DMS53 treated with DMSO at 0.1 percent for 48 hours (cell line): ENCODE results near the gene ZMAT3.
"Not testable (repeated sequence)": the region's sequence is repeated elsewhere in the genome, so short reads cannot be mapped to it uniquely, and the experiment has no call there.

Experiments
- DNase-seq: peaks from one replicate; lab custom pipeline; 2025; ENCODE audit not compliant: unreplicated experiment; lab: John Stamatoyannopoulos, UW

The ZMAT3 gene, protein sequence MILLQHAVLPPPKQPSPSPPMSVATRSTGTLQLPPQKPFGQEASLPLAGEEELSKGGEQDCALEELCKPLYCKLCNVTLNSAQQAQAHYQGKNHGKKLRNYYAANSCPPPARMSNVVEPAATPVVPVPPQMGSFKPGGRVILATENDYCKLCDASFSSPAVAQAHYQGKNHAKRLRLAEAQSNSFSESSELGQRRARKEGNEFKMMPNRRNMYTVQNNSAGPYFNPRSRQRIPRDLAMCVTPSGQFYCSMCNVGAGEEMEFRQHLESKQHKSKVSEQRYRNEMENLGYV

DNA sequence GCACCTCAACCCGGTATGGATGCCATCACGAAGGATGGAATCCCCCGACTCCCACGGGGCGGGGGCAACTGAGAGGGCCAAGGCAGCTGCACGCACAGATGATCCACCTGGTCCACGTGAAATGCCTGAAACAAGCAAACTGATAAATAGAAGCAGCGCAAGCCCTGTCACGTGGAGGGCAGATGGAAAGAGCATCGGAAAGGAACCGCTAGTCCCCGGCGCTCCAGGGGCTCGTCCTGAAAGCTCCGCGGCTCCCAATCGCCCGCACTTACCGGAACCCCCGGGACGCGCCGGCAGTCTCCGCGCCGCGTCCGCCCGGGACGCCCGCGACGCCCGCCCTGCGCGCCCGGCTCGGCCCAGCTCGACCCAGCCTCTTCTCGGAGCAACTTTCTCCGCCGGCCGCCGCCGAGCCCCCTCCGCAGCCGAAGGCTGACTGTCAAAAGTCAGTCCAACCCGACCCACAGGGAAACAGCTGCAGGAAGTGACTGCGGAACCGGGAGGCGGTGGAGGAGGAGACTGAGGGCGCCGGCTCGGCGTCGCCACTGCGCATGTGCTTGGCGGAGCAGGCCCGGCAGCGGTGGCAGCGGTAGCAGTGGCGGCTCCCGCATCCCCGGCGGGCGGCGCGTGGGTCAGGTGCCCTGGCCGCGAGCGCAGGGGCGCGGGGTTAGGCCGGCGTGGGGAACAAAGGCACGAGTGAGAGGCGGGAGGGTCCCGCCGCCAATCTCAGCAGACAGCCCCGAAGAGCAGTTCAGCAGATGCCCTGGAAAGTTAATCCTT lies at the start of gene ZMAT3:
Gene ZMAT3 (minus strand): TSS at position 487 of the 777 bp plus-strand sequence. CDS start 4,057 bp downstream, outside the sequence.
- peak; percentile 38 for DNase-seq

DNA sequence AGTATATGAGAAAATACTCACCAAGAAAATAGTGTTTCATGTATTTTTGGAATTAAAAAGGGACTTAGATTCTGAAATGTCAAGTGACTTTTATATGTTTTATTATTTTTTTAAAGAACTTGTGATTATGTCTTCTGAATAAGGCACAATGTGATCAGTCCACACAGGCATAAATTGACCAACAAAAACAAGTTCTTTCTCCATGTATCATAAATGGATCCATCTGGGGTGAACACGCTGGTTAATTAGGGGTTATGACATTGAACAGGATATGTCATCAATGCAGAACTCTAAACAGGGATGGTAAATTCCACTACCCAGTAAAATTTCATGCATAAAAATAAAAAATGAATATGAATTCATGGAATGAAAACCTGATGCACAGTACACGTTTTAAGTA lies 45.2 kb upstream of the ZMAT3 start:
- no peak for DNase-seq

DNA sequence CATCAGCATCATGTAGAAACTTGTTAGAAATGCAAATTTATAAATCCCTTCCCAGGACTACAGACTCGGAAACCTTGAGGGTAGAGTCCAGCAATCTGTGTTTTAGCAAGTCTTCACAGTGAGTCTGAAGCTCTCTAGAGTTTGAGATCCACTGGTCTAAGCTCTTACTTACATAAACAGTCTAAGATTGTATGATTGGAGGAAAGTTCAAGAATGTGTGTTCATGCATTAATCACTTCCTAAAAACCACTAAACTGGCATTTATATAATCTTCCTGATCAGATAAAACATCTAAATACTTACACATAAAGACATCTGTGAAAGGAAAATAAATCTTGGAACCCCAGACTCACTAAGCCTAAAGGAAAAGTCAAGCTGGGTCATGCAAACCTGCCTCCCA lies 43.8 kb upstream of the ZMAT3 start:
- DNase-seq: not testable (repeated sequence)

DNA sequence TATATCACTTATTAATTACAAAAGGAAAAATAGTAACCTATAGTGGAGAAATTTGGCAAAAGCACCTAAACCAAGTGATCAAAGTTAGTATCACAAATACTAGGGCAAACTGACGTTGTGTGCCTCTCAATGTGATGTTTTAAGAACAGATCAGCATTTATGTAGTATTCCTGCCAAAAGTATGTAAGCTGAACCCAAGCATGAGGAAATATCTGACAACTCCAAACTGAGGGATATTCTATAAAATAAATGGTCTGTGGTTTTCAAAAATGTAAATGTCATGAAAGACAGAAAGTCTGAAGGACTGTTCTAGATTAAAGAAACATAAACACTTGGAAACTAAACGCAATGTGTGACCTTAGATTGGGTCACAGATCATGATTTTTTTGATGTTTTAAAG lies 42.3 kb upstream of the ZMAT3 start:
- no peak for DNase-seq

DNA sequence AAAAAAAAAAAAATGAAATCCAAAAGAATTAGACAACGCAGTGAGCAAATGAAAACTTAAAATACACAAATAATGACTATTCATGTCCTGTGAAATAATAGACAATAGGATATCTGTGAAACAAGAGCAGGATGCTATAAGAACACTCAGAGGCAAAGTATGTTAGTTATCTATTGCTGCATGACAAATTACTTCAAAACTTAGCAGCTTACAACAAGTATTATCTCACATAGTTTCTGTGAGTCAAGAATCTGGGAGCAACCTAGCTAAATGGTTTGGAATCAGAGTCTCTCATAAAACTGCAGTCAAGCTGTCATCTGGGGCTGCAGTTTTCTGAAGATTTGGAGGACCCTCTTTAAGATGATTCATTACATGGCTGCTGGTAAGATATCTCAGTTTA lies 36.5 kb upstream of the ZMAT3 start:
- no peak for DNase-seq

DNA sequence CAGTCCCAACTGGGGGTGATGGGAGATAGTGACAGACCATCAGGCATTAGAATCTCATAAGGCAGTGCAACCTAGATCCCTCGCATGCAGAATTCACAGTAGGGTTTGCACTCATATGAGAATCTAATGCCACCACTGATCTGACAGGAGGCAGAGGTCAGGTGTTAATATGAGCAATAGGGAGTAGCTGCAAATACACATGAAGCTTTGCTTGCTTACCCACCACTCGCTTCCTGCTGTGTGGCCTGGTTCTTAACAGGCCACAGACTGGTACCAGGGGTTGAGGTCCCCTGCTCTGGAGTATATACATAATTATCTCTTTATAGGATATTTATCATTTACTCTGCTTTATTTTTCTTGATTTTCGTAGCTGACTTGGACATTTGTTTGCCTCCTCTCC lies 36.0 kb upstream of the ZMAT3 start:
- DNase-seq: no peak

DNA sequence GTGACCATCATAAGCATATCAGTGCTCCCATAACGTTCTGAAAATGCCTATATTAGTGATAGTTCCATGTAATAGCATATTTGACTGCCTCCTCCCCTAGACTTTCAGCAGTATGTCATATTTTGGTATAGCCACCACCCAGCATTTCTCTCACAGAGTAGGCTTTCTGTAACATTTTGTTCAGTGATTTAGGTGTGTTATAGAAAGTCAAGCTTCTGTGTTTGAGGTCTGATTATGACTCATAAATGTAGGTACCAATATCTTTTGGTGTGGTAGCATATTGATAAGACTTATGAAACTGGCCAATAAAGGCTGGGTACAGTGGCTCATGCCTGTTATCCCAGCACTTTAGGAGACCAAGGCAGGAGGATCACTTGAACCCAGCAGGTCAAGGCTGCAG lies 34.3 kb upstream of the ZMAT3 start:
- DNase-seq: no peak

DNA sequence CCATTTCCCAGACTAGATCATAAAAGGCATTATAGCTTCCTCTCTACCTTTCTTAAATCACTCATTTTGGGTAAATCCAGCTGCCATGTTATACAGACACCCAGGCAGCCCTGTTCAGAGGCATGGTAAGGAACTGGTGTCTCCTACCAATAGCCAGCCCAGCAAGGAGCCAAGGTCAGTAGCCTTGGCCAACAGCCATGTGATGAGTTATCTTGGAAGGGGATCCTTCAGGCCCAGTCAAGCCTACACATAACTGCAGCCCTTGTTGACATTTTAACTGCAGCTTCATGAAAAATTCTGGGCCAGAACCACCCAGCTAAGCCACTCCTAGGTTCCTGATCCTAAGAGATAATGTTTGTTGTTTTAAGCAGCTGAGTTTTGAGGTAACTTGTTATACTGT lies 29.0 kb upstream of the ZMAT3 start:
- DNase-seq: no peak

DNA sequence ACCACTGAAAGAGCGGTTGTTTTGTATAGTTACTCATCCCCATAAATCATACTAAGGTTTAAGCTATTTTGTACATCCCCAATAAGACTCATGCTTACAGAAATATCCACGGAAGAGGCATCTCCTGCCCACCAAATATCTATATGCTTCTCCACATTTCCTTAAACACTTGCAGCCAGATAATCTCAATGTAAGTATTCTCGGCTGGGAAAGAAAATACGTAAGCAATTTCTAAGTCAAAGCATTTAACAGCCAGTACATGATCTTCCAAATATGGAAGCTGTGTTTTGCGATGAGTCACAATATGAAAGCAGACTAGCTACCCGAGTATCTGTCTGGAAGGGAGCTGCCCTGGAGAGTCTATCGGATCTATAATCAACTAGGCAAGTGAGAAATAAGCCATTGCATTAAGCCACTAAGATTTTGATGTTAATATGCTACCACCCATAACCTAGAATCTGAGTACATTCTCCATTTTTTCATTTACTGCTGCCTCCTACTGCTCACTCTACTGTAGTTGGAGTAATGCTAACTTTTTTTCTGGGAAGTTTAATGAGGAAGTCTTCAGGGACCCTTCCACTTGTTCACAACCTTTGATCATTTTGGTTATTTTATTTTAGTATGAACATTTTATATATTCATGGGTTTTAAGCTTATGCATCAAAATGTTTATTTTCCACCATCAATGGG lies 26.9 kb upstream of the ZMAT3 start:
- no peak for DNase-seq

DNA sequence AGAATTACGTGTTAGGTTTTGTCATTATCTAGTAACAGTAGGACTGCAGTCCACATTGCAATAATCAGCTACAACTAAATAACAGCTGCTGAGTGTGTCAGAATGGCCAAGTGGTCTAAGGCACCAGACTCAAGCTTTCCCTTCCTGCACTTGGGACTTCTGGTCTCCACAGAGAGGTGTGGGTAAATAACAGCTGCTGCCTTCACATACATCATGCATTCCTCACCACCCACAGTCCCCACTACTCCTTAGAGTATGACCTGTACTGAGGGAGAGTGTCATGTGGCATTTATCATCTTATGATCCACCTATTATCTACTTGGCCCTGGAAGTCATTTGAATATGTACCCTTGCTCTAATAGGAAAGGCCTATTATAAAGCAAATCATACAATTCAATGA lies 22.2 kb upstream of the ZMAT3 start:
- DNase-seq: no peak

DNA sequence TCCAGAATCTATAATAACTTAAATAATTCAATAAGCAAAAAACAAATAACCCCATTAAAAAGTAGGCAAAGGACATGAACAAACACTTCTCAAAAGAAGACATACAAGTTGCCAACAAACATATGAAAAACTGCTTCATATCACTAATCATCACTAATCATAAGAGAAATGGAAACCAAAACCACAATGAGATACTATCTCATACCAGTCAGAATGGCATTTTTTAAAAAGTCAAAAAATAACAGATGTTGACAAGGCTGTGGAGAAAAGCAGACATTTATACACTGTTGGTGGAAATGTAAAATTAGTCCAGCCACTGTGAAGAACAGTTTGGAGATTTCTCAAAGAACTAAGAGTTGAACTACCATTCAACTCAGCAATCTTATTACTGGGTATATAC lies 19.5 kb upstream of the ZMAT3 start:
- no peak for DNase-seq

DNA sequence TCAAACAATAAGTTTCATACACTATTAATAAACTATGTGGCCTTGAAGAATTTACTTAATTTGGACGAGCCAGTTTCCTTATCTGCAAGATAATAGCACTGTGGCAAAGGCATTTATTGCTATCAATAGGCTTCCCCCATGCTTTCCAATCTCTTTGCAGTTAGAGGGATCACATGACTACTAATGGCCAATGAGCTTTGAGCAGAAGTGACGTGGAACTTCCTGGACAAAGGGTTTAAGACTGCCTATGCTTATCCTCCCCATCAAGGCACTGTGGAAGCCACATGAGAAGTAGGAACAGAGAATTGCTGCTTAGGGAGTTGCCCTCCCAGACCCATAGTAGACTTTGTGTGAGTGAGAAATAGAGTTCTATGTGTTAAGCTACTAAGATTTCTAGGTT lies 16.7 kb upstream of the ZMAT3 start:
- no peak for DNase-seq

DNA sequence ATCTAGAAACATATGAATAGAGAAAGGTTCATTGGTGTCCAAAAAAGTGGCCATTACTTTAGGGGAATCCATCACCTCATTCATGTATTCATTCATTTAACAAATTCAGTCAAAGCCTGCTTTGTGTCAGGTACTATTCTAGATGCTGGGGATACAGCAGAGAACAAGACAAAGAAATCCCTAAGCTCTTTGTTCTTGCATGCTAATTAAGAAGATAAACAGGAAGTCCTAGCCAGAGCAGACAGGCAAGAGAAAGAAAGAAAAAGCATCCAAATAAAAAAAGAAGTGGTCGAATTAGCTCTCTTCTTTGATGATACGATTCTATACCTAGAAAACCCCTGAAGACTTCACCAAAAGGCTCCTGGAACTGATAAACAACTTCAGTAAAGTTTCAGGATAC lies 12.4 kb upstream of the ZMAT3 start:
- DNase-seq: no peak

DNA sequence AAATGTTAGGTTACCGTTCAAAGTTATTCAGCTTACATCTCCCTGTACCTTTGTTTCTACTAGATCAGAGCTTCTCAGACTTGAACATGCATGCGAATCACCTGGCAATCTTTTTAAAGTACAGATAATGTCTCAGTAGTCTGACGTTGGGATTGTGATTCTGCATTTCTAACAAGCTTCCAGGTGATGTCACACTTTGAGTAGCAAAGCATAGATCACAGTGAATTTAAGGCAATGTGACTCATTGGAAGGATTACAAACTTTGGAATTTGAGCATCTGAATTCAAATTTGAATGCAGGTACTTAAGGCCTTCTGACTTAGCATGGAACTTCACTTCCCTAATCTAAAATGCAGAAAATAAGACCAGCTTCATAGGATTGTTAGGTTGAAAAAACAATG lies 10.8 kb upstream of the ZMAT3 start:
- no peak for DNase-seq

DNA sequence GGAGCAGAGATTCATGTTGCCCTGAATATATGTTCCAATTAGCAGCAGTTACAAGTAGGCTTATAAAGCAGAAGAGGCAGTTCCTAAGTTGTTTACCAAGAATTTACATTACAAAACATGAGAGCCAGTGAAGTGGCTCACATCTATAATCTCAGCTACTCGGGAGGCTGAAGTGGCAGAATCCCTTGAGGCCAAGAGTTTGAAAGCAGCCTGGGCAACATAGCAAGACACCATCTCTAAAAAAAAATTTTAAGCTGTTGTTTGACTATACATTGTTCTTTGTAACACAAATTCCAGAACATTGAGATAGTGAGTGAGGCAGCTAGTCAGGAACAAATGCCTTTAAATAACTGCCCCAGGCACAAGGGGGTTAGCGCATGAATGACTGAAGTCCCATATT lies 10.3 kb upstream of the ZMAT3 start:
- DNase-seq: no peak

DNA sequence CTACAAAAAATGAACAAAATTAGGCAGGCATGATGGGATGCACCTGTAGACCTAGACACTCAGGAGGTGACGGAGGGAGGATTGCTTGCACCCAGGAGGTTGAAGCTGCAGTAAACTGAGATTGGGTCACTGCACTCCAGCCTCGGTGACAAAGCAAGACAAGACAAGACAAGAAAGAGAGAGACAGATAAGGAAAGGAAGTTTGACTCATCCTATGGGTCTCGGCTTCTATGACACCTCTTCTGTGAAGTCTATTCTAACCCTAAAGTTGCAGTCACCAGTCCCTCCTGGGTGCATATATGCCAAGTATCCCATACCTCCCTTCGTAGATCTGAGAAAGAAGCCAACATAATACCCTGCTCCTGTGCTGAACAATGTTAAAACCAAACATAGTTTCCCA lies 7.9 kb upstream of the ZMAT3 start:
- DNase-seq: no peak

DNA sequence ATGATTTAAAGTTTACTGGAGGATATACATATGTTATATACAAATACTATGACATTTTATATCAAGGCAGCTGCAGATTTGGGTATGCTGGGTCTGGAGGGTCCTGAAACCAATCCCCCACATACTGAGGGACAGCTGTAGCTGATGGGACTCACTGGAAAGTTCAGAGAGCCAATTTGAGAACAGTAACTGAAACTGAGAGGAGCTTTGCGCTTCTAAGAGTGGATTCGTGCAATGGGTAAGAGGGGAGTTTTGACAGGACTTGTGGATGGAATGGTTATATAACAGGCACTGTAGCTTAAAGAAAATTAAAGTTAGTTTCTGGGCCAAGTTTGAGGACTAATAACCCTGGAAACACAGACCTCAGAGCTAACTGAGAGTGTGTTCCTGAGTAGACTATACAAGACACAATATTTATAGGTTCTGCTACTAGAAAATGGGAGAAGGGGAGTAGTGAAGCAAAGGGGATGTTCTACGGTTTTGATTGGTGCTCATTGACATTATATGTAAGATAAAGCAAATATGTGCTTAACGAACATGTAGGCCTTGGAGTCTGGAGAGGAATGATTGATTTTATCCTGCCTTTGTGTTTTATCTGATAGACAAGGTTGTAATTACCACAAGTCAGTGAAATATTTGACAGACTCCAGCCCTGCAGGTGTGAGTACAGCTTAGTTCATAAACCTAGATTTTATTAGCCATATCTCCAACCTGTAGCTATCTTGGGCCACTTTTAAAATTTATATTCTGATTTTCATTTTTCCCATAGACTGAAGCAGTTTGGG lies 4.8 kb upstream of the ZMAT3 start:
- no peak for DNase-seq

DNA sequence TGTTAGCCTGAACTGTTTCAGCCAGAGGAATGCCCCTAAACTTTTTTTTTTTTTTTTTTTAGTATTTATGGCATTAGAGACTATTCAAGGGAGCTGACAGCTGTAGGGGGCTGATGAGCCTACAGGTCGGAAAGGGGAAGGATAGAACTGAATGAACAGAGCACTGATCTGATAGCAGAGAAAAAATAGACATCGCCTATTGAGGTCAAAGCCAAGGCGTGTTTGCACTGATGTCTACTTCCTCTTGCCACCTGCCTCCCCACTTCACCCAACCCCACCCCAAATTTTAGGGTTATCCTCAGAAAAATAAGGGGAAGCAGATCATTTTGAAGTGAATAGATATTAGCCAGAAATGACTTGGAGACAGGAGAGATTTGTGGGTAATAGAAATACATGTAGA lies 3.0 kb upstream of the ZMAT3 start:
- no peak for DNase-seq

DNA sequence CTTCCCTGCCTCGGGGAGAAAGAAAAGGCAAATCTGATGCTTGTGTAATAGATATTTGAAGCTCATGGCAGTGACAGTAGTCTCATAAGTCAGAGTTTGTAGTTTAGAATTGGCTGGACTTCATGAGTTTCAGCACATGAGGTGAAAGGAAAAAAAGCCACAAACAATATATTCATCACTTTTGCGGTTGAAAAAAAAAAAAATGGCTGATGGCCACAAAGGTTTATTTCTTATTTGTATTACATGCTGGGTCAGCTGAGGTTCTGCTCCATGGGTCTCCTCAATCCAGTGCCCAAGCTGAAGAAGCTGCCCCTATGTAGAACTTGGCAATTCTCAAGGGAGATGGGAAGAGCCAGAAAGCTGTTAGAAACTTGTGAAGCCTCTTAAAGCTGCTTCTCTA lies 2.2 kb upstream of the ZMAT3 start:
- no peak for DNase-seq

DNA sequence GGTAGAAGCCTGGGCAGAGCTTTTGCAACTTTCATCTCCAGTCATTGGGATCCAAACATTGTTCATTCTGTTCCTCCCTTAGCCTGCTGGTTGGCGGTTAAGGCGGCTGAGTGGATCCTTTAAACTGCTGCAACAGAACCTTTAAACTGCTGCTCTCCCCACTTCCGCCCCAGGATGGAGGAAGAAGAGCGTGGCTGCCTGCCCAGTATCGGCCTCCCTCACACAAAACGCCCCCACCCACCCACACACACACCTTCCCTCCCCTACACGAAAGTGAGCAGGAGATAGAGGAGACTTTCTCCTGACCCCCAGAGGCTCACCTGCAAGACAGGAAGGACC lies 460 bp upstream of the ZMAT3 start:
- DNase-seq: no peak

DNA sequence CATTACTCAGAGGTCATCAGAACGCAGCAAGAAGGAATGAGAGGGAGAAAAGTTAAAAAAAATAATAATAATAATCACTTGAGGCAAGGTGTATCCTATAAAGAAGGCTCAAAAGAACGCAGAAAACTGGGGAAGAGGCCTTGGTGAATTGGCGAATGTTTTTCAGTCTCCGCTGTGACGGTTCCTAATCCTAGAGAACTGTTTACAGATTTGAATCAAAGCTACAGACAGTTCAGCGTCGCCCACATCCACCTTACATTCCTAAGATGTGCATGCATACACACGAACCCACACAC lies 634 bp downstream of the ZMAT3 start:
- no peak for DNase-seq
